ENCODE results near the gene LANCL2.

Gene LANCL2, protein sequence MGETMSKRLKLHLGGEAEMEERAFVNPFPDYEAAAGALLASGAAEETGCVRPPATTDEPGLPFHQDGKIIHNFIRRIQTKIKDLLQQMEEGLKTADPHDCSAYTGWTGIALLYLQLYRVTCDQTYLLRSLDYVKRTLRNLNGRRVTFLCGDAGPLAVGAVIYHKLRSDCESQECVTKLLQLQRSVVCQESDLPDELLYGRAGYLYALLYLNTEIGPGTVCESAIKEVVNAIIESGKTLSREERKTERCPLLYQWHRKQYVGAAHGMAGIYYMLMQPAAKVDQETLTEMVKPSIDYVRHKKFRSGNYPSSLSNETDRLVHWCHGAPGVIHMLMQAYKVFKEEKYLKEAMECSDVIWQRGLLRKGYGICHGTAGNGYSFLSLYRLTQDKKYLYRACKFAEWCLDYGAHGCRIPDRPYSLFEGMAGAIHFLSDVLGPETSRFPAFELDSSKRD

DNA sequence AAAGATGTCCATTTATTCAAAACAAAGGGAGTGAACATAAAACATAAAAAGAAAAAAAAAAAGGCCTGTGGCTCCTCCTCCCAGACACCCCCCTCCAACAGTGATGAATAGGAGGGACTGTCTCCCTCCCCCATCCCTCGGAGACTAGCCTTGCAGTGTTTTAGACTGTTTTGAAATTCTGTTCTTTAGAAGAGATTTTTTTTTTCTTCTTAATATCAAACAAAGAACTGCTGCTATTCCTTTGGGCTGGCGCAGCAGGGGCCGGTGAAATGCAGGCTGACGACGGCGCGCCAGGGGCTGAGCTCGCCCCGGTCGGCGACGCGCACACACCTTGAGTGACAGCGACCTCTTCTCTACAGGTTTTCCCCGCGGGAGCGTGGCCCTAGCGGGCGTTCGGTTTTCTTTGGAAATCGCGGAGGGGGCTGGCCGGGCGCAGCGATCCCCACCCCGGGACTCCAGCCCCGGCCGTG is at the start of gene LANCL2:
TSS of gene LANCL2 (plus strand) at position 133 of the 470 bp plus-strand sequence. CDS start 689 bp downstream, outside the sequence.
- H3K79me2 ChIP-seq (ENCODE audit: insufficient read depth, low read length), result no peaks in the 10 kb centered on the region; the same call in none of the 2 replicates
- peak within 1 kb of the TSS; percentile 96 for H2AFZ ChIP-seq (ENCODE audit: low read depth, low read length, severe bottlenecking)
- no peaks in the 10 kb centered on the region for H3K9me3 ChIP-seq (ENCODE audit: insufficient read depth, low read length)
- H3K4me3 ChIP-seq (ENCODE audit: insufficient read depth, low read length, poor library complexity, severe bottlenecking), result peak within 1 kb of the TSS; percentile 99
- H3K27me3 ChIP-seq (ENCODE audit: low read length), result no peaks in the 10 kb centered on the region
- no peaks in the 10 kb centered on the region for H3K36me3 ChIP-seq (ENCODE audit: low read length)
- no peaks in the 10 kb centered on the region for H3K9me2 ChIP-seq (replicated peaks; ENCODE audit: insufficient read depth, low read length)
- TF ChIP-seq EZH2phosphoT487 (conservative IDR thresholded peaks at IDR 0.05; ENCODE audit: low read length), result no peak
- TF ChIP-seq, protein P1, sequence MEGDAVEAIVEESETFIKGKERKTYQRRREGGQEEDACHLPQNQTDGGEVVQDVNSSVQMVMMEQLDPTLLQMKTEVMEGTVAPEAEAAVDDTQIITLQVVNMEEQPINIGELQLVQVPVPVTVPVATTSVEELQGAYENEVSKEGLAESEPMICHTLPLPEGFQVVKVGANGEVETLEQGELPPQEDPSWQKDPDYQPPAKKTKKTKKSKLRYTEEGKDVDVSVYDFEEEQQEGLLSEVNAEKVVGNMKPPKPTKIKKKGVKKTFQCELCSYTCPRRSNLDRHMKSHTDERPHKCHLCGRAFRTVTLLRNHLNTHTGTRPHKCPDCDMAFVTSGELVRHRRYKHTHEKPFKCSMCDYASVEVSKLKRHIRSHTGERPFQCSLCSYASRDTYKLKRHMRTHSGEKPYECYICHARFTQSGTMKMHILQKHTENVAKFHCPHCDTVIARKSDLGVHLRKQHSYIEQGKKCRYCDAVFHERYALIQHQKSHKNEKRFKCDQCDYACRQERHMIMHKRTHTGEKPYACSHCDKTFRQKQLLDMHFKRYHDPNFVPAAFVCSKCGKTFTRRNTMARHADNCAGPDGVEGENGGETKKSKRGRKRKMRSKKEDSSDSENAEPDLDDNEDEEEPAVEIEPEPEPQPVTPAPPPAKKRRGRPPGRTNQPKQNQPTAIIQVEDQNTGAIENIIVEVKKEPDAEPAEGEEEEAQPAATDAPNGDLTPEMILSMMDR (IDR thresholded peaks at IDR 0.05; ENCODE audit: insufficient read depth, low read length, poor library complexity, severe bottlenecking), result no peak
- no peaks in the 10 kb centered on the region for H4K20me1 ChIP-seq (ENCODE audit: low read depth, low read length)
- H3K4me2 ChIP-seq (ENCODE audit: low read depth, low read length, poor library complexity, severe bottlenecking), result peak within 1 kb of the TSS; percentile 64
- H3F3A ChIP-seq (ENCODE audit: insufficient read depth), result no peaks in the 10 kb centered on the region
- H3K9ac ChIP-seq (ENCODE audit: low read length), result peak within 1 kb of the TSS; percentile 97
- H3K27ac ChIP-seq (ENCODE audit: low read depth, low read length), result peak within 1 kb of the TSS; percentile 81

DNA sequence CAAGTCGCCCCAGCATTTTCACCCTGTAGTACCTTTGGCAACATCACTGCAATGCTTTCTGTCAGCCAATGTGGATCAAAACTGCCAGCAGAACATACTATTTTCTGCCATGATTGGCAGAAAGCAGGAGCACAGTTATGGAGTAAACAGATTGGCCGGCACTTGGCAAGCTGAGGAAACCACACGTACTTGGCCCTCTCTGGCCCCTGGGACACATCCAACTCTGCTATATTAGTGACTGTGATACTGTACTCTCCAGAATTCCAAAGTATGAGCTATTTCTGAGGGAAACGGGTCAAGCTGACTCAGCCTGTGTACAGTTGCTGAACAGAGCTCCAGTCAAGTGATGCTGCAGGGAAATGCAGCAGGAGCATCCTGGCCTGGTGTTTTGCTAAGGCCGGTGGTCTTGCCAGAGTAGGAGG is 39.8 kb upstream of the LANCL2 start:
- Histone ChIP-seq H3K9me3 (ENCODE audit: insufficient read depth, low read length) (no peaks in the 10 kb centered on the region), H2AFZ (ENCODE audit: low read depth, low read length, severe bottlenecking) (no peak overlapping the region), H3K9me2 (replicated peaks; ENCODE audit: insufficient read depth, low read length) (no peaks in the 10 kb centered on the region), H4K20me1 (ENCODE audit: low read depth, low read length) (no peaks in the 10 kb centered on the region; the same call in 1 of the 2 replicates), H3K9ac (ENCODE audit: low read length) (no peak overlapping the region), H3K79me2 (ENCODE audit: insufficient read depth, low read length) (no peaks in the 10 kb centered on the region), H3K27me3 (ENCODE audit: low read length) (no peaks in the 10 kb centered on the region), H3K27ac (ENCODE audit: low read depth, low read length) (no peak overlapping the region), H3K4me3 (ENCODE audit: insufficient read depth, low read length, poor library complexity, severe bottlenecking) (no peak overlapping the region), H3F3A (ENCODE audit: insufficient read depth) (no peaks in the 10 kb centered on the region), H3K36me3 (ENCODE audit: low read length) (no peaks in the 10 kb centered on the region), H3K4me2 (ENCODE audit: low read depth, low read length, poor library complexity, severe bottlenecking) (no peak overlapping the region)
- TF ChIP-seq EZH2phosphoT487 (conservative IDR thresholded peaks at IDR 0.05; ENCODE audit: low read length), result no peak
- TF ChIP-seq, protein P1 (IDR thresholded peaks at IDR 0.05; ENCODE audit: insufficient read depth, low read length, poor library complexity, severe bottlenecking), result no peak

DNA sequence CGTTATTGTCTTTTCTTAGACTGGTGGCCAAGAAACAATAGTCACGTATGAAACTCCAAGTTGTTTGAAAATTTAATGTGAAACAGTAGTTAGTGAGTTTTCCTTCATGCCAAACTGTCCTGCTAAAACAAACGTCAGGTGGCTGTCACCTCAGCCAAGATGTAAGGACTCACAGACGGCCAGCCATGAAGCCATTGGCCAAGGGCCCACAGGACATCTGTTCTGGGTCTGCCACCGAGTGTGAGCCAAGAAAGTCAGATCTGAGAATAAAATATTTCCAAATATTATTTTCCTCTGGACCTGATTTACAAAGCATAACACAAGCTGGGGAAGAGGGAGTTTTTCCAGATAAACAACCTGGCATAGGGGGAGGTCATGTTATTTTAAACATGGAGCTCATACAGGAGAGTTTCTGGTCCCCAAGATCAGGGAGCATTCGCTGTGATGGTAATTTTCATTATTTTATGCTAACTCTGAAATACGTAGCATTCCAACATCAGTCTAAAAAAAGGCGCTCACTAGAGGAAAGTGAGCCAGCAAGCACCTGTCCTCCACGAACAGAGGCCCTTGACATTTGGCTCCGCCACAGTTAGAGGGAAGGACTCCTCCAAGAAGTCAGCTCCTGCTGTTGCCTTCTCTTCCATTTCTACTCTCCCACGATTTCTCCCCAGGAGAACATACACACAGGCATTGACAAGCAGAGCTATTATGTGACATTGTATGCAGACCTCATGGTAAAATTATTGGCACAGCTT is 38.9 kb upstream of the LANCL2 start:
- H3K4me3 ChIP-seq (ENCODE audit: insufficient read depth, low read length, poor library complexity, severe bottlenecking), result no peak overlapping the region
- H3K4me2 ChIP-seq (ENCODE audit: low read depth, low read length, poor library complexity, severe bottlenecking), result no peak overlapping the region
- no peaks in the 10 kb centered on the region for H3K9me3 ChIP-seq (ENCODE audit: insufficient read depth, low read length)
- H3K79me2 ChIP-seq (ENCODE audit: insufficient read depth, low read length), result no peaks in the 10 kb centered on the region
- no peaks in the 10 kb centered on the region for H3K36me3 ChIP-seq (ENCODE audit: low read length)
- H4K20me1 ChIP-seq (ENCODE audit: low read depth, low read length), result no peaks in the 10 kb centered on the region; the same call in 1 of the 2 replicates
- no peak overlapping the region for H3K27ac ChIP-seq (ENCODE audit: low read depth, low read length)
- no peaks in the 10 kb centered on the region for H3K9me2 ChIP-seq (replicated peaks; ENCODE audit: insufficient read depth, low read length)
- no peak for TF ChIP-seq EZH2phosphoT487 (conservative IDR thresholded peaks at IDR 0.05; ENCODE audit: low read length)
- TF ChIP-seq, protein P1 (IDR thresholded peaks at IDR 0.05; ENCODE audit: insufficient read depth, low read length, poor library complexity, severe bottlenecking), result no peak
- H2AFZ ChIP-seq (ENCODE audit: low read depth, low read length, severe bottlenecking), result no peak overlapping the region
- no peaks in the 10 kb centered on the region for H3K27me3 ChIP-seq (ENCODE audit: low read length)
- no peak overlapping the region for H3K9ac ChIP-seq (ENCODE audit: low read length)
- H3F3A ChIP-seq (ENCODE audit: insufficient read depth), result no peaks in the 10 kb centered on the region

Data from SU-DHL-6 (cell line).